Ishikawa (cell line): ENCODE data around the gene MS4A13.

Experiments used
- CREB1 ChIP-seq: IDR thresholded peaks from 2 replicates; pipeline ENCODE4 v1.6.1; 2012; ENCODE audit warnings: low read depth
- NFIC ChIP-seq: IDR thresholded peaks from 2 replicates; pipeline ENCODE4 v1.6.1; 2012
- RAD21 ChIP-seq: IDR thresholded peaks from 2 replicates; pipeline ENCODE4 v1.6.1; 2012; ENCODE audit warnings: low read depth

MS4A13 gene

GRCh38 chr11:60589611-60590010, 74.4 kb downstream of the MS4A13 start:
- TF ChIP-seq RAD21 (no peak), CREB1 (no peak), NFIC (no peak)
